ENCODE results near the gene HSF2BP. TPM values are rescaled to one million over a fixed set of nuclear protein-coding genes. Genes with fewer than 3 reads are reported as not detected.
"Not testable (repeated sequence)": the region's sequence is repeated elsewhere in the genome, so short reads cannot be mapped to it uniquely, and the experiment has no call there.

HSF2BP gene
- total RNA-seq, 2 donors from 2014 or later: 1.3 to 1.9 TPM

DNA sequence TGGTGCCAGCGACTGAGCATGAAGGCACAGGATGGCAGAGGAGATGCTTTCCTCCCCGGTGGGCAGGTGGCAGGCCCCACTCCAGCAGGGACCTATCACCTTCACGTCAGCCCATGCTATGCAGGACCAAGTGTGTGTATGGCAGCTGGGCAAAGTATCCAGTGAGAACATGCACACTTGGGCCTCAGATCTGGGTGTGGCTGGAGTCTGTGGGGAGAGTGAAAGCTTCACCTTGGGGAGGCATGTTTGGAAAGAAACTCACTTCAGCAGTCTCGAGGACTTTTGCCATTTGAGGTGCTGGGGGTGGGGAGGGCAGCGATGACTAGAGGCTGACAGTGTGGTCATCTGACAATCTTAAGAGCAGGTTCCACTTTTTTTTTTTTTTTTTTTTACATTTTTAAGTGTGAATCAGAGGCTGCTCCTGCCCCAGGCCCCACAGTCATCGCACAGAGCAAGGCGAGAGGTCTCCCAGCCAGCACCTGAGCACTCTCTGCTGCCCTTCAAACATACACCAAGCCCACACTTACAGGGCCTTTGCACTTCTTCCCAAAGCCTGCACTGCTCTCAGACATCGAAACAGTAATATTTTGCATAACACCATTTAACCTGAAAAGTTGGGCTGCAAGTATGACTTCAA, 136.7 kb downstream of the HSF2BP start:
- DNase-seq; H3K27me3 Mint-ChIP-seq (ENCODE audit: low read depth); H3K27ac Mint-ChIP-seq; H3K4me3 Mint-ChIP-seq; H3K4me1 Mint-ChIP-seq (ENCODE audit: low read depth); ATAC-seq (replicated peaks in 1 of 2); H3K9me3 Mint-ChIP-seq; H3K36me3 Mint-ChIP-seq (ENCODE audit: insufficient read depth in 2 of 2): not testable (repeated sequence)

DNA sequence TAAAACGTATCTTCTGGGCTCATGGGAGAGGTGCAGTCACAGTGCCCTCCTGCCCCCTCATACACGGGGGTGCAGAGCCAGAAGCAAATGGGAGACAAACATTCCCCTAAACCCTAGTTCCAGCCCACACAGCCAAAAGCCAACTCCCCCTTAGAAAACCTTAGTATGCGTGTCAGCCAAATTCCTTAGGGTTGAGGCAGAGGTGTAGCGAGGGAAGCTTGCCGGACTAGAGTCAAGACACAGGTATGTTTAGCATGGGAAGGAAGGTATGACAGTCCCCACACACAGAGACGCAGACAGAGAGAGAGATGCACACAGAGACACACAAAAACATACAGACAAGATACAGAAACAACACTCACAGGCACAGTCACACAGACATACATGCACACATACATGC, 141.6 kb downstream of the HSF2BP start:
- not testable (repeated sequence) for H3K4me1 Mint-ChIP-seq (ENCODE audit: low read depth); H3K27ac Mint-ChIP-seq; ATAC-seq (replicated peaks in 1 of 2); H3K4me3 Mint-ChIP-seq; H3K27me3 Mint-ChIP-seq (ENCODE audit: low read depth); H3K36me3 Mint-ChIP-seq (ENCODE audit: insufficient read depth in 2 of 2); H3K9me3 Mint-ChIP-seq; DNase-seq

DNA sequence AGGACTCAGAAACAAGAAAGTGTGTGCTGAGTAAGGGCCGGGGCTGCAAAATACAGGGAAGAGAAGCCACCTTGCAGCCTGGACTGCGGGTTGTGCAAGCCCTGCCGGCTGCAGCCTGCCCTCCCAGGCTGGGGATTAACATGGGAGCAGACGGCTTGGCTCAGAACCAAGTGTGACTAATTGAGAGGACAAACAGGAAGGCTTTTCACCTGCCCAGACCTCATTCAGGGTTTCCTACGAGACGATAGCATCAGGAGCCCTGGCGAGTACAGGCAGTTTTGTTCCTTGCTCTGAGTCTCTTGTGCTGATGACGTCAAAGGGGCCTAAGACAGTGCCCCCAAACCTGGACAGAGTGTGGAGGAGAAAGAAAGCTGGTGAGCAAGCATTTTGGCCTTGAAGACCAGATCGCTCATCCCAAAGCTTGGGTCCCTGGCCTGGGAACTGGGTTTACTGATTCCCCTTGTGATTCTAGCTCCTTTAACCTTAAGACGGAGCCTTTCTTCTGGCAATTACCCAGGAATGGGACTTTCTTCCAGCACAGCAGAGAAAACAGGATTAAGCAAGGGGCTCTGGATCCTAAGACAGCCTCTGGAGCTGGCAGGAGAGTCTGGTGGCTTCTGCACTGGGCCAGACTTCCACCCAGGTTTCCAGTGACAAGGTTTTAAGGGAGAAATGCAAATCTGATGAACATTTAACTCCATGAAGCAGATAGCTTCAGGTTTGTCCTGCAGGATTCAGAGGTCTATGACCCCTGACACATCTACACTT, 142.2 kb downstream of the HSF2BP start:
- ATAC-seq (replicated peaks in 1 of 2); DNase-seq; H3K36me3 Mint-ChIP-seq (ENCODE audit: insufficient read depth in 2 of 2); H3K27me3 Mint-ChIP-seq (ENCODE audit: low read depth); H3K9me3 Mint-ChIP-seq; H3K27ac Mint-ChIP-seq; H3K4me1 Mint-ChIP-seq (ENCODE audit: low read depth); H3K4me3 Mint-ChIP-seq: not testable (repeated sequence)

DNA sequence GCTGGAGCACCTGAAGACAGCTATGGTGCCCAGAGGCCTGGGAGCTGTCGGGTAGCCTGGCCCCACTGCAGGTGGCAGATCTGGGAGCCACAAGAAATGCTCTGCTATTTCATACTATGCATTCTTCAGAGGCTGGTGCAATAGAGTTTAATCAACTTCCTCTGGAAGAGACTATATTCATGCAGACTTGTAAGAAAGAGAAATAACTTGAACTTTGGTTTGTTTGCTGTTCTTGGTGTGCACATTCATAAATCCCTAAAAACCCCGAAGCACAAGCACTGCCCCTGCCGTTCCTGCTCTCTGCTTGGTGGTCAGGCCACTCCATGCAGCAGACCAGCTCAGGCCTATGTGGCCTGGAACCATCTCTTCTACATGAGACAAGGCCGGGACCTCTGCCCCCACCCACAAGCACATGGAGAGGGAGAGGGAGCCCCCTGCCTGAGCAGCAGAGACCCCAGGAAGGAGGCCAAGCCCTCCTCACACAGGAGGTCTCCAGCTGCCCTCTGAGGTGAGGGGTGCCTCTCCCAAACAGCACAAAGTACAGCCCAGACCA, 142.9 kb downstream of the HSF2BP start:
- H3K4me3 Mint-ChIP-seq; ATAC-seq (replicated peaks in 1 of 2); DNase-seq; H3K36me3 Mint-ChIP-seq (ENCODE audit: insufficient read depth in 2 of 2); H3K27ac Mint-ChIP-seq; H3K27me3 Mint-ChIP-seq (ENCODE audit: low read depth); H3K9me3 Mint-ChIP-seq; H3K4me1 Mint-ChIP-seq (ENCODE audit: low read depth): not testable (repeated sequence)

DNA sequence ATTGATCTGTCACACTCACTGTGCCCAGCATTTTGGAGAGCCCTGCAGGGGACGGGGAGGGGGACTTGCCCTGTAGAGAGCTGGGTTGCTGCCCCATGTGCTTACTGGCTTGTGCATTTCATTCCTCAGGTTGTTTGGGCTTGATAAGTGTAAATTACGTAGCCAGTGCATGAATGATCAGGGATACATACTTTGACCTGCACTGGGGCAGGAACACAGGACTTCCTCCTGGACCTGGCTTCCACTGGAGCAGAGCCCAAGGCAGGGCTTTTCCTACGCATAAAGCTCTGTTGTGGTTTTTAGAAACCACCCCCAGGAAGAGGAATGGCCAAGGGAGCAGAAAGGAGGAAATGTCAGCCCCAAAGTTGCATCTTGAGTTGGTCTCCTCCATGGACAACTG, 144.5 kb downstream of the HSF2BP start:
- not testable (repeated sequence) for H3K36me3 Mint-ChIP-seq (ENCODE audit: insufficient read depth in 2 of 2); DNase-seq; H3K9me3 Mint-ChIP-seq; H3K27ac Mint-ChIP-seq; H3K4me3 Mint-ChIP-seq; H3K27me3 Mint-ChIP-seq (ENCODE audit: low read depth); H3K4me1 Mint-ChIP-seq (ENCODE audit: low read depth); ATAC-seq (replicated peaks in 1 of 2)

DNA sequence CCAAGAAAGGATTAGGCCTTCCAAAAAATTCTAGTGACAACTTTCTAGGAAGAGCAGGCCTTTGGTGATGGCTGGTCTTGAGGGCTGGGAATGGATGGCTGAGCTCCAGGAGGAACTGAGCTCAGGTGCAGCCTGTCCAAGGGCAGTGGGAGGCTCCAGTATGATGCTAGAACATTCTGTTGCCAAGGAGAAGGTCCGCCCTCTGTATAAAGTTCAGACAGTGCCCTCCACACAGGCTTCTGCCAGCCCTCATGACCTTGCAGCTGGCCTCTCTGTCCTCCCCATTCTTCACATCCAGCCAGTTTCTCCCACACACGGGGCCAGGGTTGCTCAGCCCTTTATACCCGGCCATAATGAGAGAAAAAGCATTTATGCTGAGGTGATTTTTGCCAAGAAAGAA, 146.3 kb downstream of the HSF2BP start:
- not testable (repeated sequence) for H3K4me3 Mint-ChIP-seq; H3K36me3 Mint-ChIP-seq (ENCODE audit: insufficient read depth in 2 of 2); H3K27ac Mint-ChIP-seq; DNase-seq; H3K27me3 Mint-ChIP-seq (ENCODE audit: low read depth); H3K4me1 Mint-ChIP-seq (ENCODE audit: low read depth); ATAC-seq (replicated peaks in 1 of 2); H3K9me3 Mint-ChIP-seq

DNA sequence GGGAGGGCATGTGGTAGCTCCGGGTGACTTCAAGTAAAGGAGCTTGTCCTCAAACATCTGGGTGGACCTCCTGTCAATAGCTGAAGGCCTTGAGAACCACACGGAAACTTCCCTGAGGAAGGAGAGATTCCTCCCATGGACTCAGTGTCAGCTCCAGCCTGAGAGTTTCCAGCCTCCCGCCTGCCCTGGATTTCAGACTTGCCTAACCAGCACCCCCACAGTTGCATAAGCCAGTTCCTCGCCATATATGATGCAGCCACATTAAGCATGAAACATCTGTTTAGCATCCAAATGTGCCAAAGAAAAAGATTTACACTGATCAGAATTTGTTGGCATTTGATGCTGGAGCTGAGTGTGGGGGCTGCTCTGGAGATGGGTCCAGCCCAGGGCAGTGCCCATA, 148.1 kb downstream of the HSF2BP start:
- H3K4me3 Mint-ChIP-seq; ATAC-seq (replicated peaks in 1 of 2); H3K27me3 Mint-ChIP-seq (ENCODE audit: low read depth); DNase-seq; H3K36me3 Mint-ChIP-seq (ENCODE audit: insufficient read depth in 2 of 2); H3K9me3 Mint-ChIP-seq; H3K27ac Mint-ChIP-seq; H3K4me1 Mint-ChIP-seq (ENCODE audit: low read depth): not testable (repeated sequence)

DNA sequence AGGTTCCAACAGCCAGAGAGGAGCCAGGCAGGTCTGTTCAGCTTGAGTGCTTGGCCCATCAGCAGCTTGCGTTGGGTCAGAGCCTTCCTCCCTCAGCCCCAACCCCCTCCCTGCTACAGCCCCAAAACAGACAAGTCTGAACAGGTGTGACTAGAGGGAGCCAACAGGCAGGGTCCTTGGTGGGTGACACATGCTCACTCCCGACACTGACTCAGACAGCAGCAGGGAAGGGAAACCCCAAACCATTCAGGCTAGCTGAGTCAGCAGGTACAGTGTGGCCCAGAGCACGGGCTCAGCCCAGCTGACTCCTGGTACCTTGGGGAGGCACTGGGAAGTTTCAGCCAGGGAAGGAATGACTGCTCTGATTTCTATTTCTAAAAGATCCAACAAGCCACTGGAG, 148.6 kb downstream of the HSF2BP start:
- H3K27me3 Mint-ChIP-seq (ENCODE audit: low read depth); H3K4me3 Mint-ChIP-seq; H3K9me3 Mint-ChIP-seq; H3K27ac Mint-ChIP-seq; H3K4me1 Mint-ChIP-seq (ENCODE audit: low read depth); DNase-seq; H3K36me3 Mint-ChIP-seq (ENCODE audit: insufficient read depth in 2 of 2): not testable (repeated sequence)
- peak; percentile 98 for ATAC-seq (replicated peaks in 1 of 2)

DNA sequence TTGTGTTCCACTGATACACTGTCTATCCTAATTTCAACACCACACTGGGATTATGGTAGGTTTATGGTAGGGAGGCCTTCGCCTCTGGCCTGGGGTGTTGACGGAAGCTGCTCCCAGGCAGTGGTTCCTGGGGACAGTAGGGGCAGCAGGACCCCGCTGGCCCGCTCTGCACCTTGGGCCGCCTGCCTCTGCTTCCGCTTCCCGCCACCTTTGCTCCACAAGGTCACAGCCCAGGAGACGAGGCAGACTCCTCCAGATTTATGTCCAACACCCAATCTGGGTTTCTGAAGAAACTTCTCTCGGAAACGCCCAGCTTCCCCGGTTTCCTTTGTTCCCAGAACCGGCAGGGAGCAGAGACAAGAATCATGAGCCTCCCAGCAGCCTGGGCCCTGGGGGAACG, 155.4 kb downstream of the HSF2BP start:
- H3K4me3 Mint-ChIP-seq; H3K36me3 Mint-ChIP-seq (ENCODE audit: insufficient read depth in 2 of 2); H3K4me1 Mint-ChIP-seq (ENCODE audit: low read depth); H3K9me3 Mint-ChIP-seq; H3K27ac Mint-ChIP-seq; ATAC-seq (replicated peaks in 1 of 2); DNase-seq; H3K27me3 Mint-ChIP-seq (ENCODE audit: low read depth): not testable (repeated sequence)

DNA sequence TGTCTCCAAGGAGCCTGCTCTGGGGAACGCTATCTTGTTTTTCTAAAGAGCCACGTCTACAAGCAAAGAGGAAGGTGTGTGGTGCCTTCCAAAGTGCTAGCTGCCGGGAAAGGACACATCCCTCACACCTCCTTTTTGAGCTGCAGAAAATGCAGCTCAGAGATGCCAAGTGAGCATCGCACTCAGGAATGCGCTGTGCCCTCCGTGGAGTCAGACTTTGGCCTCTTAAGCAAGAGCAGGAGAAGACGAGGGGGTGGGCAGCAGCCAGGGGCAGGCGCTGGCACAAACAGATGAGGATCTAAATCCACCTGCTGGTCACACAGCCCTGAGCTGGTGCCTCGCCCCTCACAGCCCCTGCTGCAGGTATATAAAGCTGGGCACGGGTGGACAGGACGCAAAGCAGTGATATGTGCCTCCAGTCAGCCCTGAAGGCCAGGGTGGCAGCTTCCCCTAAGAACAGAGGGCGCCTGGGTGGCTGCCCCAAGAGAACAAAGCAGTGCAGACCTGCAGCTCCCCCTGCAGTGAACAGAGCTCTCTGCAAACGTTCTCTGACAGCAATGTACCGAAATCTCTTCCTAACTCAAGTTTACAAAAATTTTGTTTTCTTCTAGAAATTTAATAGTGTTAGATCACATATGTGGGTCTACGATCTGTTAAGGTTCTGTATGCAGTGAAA, 156.1 kb downstream of the HSF2BP start:
- H3K27me3 Mint-ChIP-seq (ENCODE audit: low read depth); ATAC-seq (replicated peaks in 1 of 2); H3K4me3 Mint-ChIP-seq; H3K4me1 Mint-ChIP-seq (ENCODE audit: low read depth); DNase-seq; H3K27ac Mint-ChIP-seq; H3K9me3 Mint-ChIP-seq; H3K36me3 Mint-ChIP-seq (ENCODE audit: insufficient read depth in 2 of 2): not testable (repeated sequence)

DNA sequence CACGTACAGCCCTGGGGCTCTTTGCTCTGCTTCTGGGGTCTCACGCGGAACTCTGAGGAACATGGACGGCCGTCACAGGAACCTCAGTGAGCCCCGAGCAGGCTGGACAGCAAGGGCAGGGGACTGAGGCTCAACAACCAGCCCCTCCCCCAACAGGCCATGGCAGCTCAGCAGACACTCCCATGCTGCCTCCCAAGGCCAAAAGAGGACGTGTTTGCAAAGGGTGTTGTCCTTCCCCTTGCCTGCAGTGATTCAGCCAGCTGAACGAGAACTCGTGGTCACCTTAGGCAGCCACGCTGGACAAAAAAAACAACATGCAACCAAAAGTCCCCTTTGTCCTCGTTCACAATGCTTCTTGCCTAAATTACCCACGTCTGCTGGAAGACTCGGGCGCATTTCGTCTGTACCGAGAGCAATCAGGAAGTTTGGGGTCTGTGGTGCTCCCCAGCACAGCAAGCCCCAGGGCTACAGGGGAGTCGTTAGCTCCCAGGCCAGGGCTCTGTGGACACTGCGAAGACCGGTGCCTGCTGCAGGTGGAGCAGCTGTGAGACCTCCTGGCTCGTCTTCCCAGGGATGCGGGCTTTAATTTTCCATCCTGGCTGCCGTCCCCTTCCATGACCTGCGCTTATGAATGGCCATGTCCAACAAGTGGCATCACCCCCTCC, 156.7 kb downstream of the HSF2BP start:
- not testable (repeated sequence) for H3K36me3 Mint-ChIP-seq (ENCODE audit: insufficient read depth in 2 of 2); H3K9me3 Mint-ChIP-seq; H3K27me3 Mint-ChIP-seq (ENCODE audit: low read depth); H3K27ac Mint-ChIP-seq; ATAC-seq (replicated peaks in 1 of 2); DNase-seq; H3K4me1 Mint-ChIP-seq (ENCODE audit: low read depth); H3K4me3 Mint-ChIP-seq

DNA sequence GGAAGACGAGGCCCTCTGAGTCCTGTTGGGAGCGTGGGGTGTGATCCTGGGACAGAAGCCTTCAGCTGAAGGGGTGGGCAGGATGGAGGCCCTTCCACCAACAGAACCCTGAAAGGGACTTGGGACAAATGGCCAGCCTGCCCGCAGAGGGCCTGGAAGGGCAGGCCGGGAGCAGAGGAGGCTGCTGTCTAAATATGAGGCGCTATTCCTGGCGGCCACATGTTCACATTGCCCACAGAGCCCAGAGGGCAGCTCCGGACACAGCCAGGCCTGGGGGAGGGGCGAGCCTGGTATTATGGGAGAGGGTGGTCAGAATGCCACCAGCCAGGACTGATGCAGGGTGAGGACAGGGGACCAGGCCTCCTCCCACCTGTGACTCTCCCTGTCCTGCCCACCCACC, 160.4 kb downstream of the HSF2BP start:
- ATAC-seq (replicated peaks in 1 of 2); H3K4me1 Mint-ChIP-seq (ENCODE audit: low read depth); H3K27ac Mint-ChIP-seq; H3K4me3 Mint-ChIP-seq; H3K36me3 Mint-ChIP-seq (ENCODE audit: insufficient read depth in 2 of 2); H3K9me3 Mint-ChIP-seq; DNase-seq; H3K27me3 Mint-ChIP-seq (ENCODE audit: low read depth): not testable (repeated sequence)

DNA sequence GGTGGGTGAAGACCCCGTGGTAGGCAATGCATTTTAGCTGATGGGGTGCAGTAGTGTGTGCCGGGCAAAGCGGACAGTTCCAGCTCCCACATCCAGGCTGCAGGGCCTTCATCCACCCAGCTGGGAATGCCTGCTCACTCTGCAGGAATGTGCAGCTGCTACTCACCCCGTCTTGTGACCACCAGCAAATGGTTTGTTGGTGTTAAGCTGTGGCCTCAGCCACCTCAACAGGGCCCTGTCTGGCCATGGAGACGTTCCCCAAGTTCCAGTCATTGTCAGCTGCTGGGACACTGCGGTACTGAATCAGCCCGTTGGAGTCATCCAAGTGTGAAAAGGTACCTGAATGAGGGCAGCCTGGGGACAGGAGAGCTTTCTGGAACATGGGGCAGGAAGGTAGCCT, 161.2 kb downstream of the HSF2BP start:
- not testable (repeated sequence) for H3K27me3 Mint-ChIP-seq (ENCODE audit: low read depth); ATAC-seq (replicated peaks in 1 of 2); H3K27ac Mint-ChIP-seq; H3K36me3 Mint-ChIP-seq (ENCODE audit: insufficient read depth in 2 of 2); H3K4me1 Mint-ChIP-seq (ENCODE audit: low read depth); H3K4me3 Mint-ChIP-seq; H3K9me3 Mint-ChIP-seq; DNase-seq

All from activated T-cell treated with anti-CD3 and anti-CD28 coated beads, Interleukin-2, amount 50 U/mL, for 72 hours (primary cell).